Adrenal gland (tissue), 12 donors: Measurements from ENCODE around the gene CACNG7. TPM values are rescaled to one million over a fixed set of nuclear protein-coding genes. Genes with fewer than 3 reads are reported as not detected.

Experiments
- DNase-seq, 7 donors: peaks; one replicate each; pipeline ENCODE4 v3.0.0-alpha.2; 2019 to 2020
- H3K27ac ChIP-seq, 5 donors: fragments of 200-600 bp; sonication (generic) in 4 of 5; 1 replicate in 3 of 5; 2 replicates in 2 of 5; pipeline versions ENCODE4 v1.5.1 to v1.8.0; 2016 to 2020; ENCODE audit warnings: mild to moderate bottlenecking in 1 of 5
- H3K27me3 ChIP-seq: fragments of 200-600 bp; 2 replicates; pipeline ENCODE4 v1.8.0; 2021
- H3K36me3 ChIP-seq, 2 donors: fragments of 200-600 bp; replicated peaks in 1 of 2; 1 replicate in 1 of 2; 2 replicates in 1 of 2; pipeline versions ENCODE4 v1.5.1 to v1.8.0; 2018 to 2022
- H3K4me1 ChIP-seq, 2 donors: fragments of 200-600 bp; replicated peaks in 1 of 2; 1 replicate in 1 of 2; 2 replicates in 1 of 2; pipeline versions ENCODE4 v1.5.1 to v1.8.0; 2018 to 2021
- H3K4me3 ChIP-seq, 4 donors: fragments of 200-600 bp; sonication (generic) in 3 of 4; one replicate each; pipeline ENCODE4 v1.5.1; 2016 to 2018
- H3K9me3 ChIP-seq, 3 donors: fragments of 200-600 bp; sonication (generic) in 1 of 3; replicated peaks in 1 of 3; 1 replicate in 2 of 3; 2 replicates in 1 of 3; pipeline versions ENCODE4 v1.5.1 to v1.8.0; 2016 to 2021
- CTCF ChIP-seq, 6 experiments: fragments of 450-650 bp in 4 of 6; fragments of 200-600 bp in 2 of 6; sonication (generic) in 1 of 6; IDR thresholded peaks; 1 replicate in 5 of 6; 2 replicates in 1 of 6; pipeline versions ENCODE4 v1.5.1 to v1.8.0; 2016 to 2021; ENCODE audit warnings: antibody characterized with exemption in 6 of 6, mild to moderate bottlenecking in 2 of 6, moderate library complexity in 1 of 6
- POLR2A ChIP-seq, 2 donors: fragments of 450-650 bp; IDR thresholded peaks; one replicate each; pipeline ENCODE4 v1.6.1; 2017; ENCODE audit warnings: antibody characterized with exemption in 2 of 2, mild to moderate bottlenecking in 2 of 2, moderate library complexity in 1 of 2
- WGBS, 4 donors: extraction: QIAGEN DNeasy Blood & Tissue Kit in 2 of 4; methylation state at CpG; one replicate each; pipeline versions ENCODE4 v1.1.5 to v1.1.7; 2013 to 2017; 5-methylcytosine and 5-hydroxymethylcytosine counted together
- intact Hi-C, 2 donors: fragments of 100-400 bp; cut with DNase I; formaldehyde crosslinking; loops; one replicate each; pipeline versions ENCODE4 v1.14.1 to v1.15.0; 2022 to 2023
- microRNA counts, 2 donors: library from miRNA; unstranded; fragments of <30 nt; microRNA quantifications; one replicate each; lab custom pipeline; 2016
- polyA plus RNA-seq, 3 donors: library from polyadenylated mRNA; stranded (reverse); fragments of 200-250 nt in 2 of 3; fragments of 350-450 nt in 1 of 3; fragmentation: Illumina TruSeq in 1 of 3; extraction: RNeasy Lipid Tissue Mini Kit (QIAGEN cat#74804) in 1 of 3; gene quantifications; one replicate each; pipeline ENCODE4 v1.2.3, GENCODE V29; 2013 to 2014
- total RNA-seq, 9 donors: library from RNA; depleted of rRNA in 4 of 9; stranded (reverse); fragments of >200 nt in 4 of 9; fragments of 120-200 nt in 1 of 9; fragmentation: NEBNext Ultra II Directional in 1 of 9; extraction: Animal tissue kit (Norgen Biotek cat#: 25700) in 1 of 9; gene quantifications; one replicate each; pipeline versions ENCODE4 v1.1.0 to v1.2.4, GENCODE V29; 2013 to 2023
- donor health status: healthy with polysubstance abuse.
- donor health status: Bipolar disorder and iron deficiency.
- donor health status: DM: yes; HTN: yes; CAD: no.
- donor health status: DM: no; HTN: no; CAD: no.
- donor health status: DM: no; HTN: no; CAD: no.
- donor health status: DM: yes; HTN: yes; CAD: no.

Gene CACNG7
- total and polyA plus RNA-seq, 12 donors: 0.09 to 1.4 (median 0.13) TPM; not detected in 7

DNA sequence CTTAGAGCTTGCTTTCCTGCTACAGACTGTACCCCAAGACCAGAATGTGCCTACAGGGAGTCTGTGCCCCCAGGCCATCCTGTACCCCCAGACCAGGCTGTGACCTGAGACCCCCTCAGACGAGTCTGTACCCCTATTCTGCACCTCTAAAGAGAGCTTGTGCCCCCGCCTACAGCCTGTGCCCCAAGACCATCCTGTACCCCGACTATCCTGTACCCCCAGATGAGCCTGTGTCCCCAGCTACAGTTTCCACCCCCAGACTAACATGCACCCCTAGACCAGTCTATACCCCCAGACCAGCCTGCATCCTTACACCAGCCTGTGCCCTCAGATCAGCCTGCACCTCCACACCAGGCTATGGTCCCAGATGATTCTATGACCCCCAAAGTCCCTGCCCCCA is 84.4 kb downstream of the CACNG7 start:
- 54 to 80% (median 61%) methylated on average over 1 to 3 of the region's 3 CpGs for WGBS, 4 donors
- Histone ChIP-seq H3K36me3 (no peaks in the 10 kb centered on the region), H3K4me1 (peaks cover 0 to 4% of the 10 kb centered on the region in 2 donors), H3K4me3 (no peak overlapping the region), H3K9me3 (no peaks in the 10 kb centered on the region), H3K27me3 (peaks cover 18% of the 10 kb centered on the region), H3K27ac (no peak overlapping the region)
- TF ChIP-seq POLR2A (IDR thresholded peaks at IDR 0.05) (no peak), CTCF (IDR thresholded peaks at IDR 0.05) (no peak)
- intact Hi-C loops: no loop called here
- DNase-seq: no peak

MicroRNA genes within 50 kb of the gene (microRNA counts, 767-probe panel; counts per million panel counts)
- microRNA hsa-miR-935 (lab: Ali Mortazavi, UCI): 0 counts per million in 2 donors

Other genes with a start within 250 kb of the CACNG7 start
- under 1 TPM in 7 of 9 donors, not detected in 2; 0.11 to 0.78 (median 0.21) TPM for gene NLRP12, start 85.0 kb upstream of the CACNG7 start, total RNA-seq
- under 1 TPM in 2 of 3 donors, not detected in 1; 0.10 to 0.40 TPM for gene NLRP12, start 85.0 kb upstream of the CACNG7 start, polyA plus RNA-seq
- 10 to 100 TPM in 8 of 9 donors, 1 to 10 TPM in 1; 6.5 to 74.0 (median 46.0) TPM for gene MYADM, start 41.4 kb upstream of the CACNG7 start, total RNA-seq
- gene MYADM, start 41.4 kb upstream of the CACNG7 start, polyA plus RNA-seq: 10 to 100 TPM; 19.7 to 23.4 (median 22.7) TPM
- not detected for gene PRKCG, start 27.1 kb upstream of the CACNG7 start, total RNA-seq
- not detected for gene PRKCG, start 27.1 kb upstream of the CACNG7 start, polyA plus RNA-seq
- gene CACNG8, start 53.7 kb downstream of the CACNG7 start, total RNA-seq: under 1 TPM in 3 of 9 donors, not detected in 6; under 0.01 to 0.06 (median 0.04) TPM
- gene CACNG8, start 53.7 kb downstream of the CACNG7 start, polyA plus RNA-seq: under 1 TPM in 2 of 3 donors, not detected in 1; under 0.01 to 0.03 TPM
- not detected for gene CACNG6, start 82.4 kb downstream of the CACNG7 start, total RNA-seq
- gene CACNG6, start 82.4 kb downstream of the CACNG7 start, polyA plus RNA-seq: not detected
- under 1 TPM in 1 of 9 donors, not detected in 8; 0.83 TPM for gene VSTM1, start 154.6 kb downstream of the CACNG7 start, total RNA-seq
- gene VSTM1, start 154.6 kb downstream of the CACNG7 start, polyA plus RNA-seq: not detected
- not detected for gene TARM1, start 172.1 kb downstream of the CACNG7 start, total RNA-seq
- gene TARM1, start 172.1 kb downstream of the CACNG7 start, polyA plus RNA-seq: not detected
- gene OSCAR, start 191.5 kb downstream of the CACNG7 start, total RNA-seq: 1 to 10 TPM in 6 of 9 donors, under 1 TPM in 2, not detected in 1; 0.11 to 6.6 (median 2.2) TPM
- gene OSCAR, start 191.5 kb downstream of the CACNG7 start, polyA plus RNA-seq: 1 to 10 TPM in 2 of 3 donors, under 1 TPM in 1; 0.55 to 6.0 (median 3.3) TPM
- gene NDUFA3, start 193.6 kb downstream of the CACNG7 start, total RNA-seq: 100 to 1,000 TPM in 6 of 9 donors, 10 to 100 TPM in 3; 33.2 to 257 (median 150) TPM
- 1,000 to 10,000 TPM in 2 of 3 donors, 100 to 1,000 TPM in 1; 237 to 1,730 (median 1,627) TPM for gene NDUFA3, start 193.6 kb downstream of the CACNG7 start, polyA plus RNA-seq
- gene TFPT, start 206.4 kb downstream of the CACNG7 start, total RNA-seq: 10 to 100 TPM; 19.5 to 28.0 (median 24.1) TPM
- 10 to 100 TPM; 11.4 to 58.6 (median 40.4) TPM for gene TFPT, start 206.4 kb downstream of the CACNG7 start, polyA plus RNA-seq
- 10 to 100 TPM; 36.1 to 72.5 (median 49.5) TPM for gene PRPF31, start 206.5 kb downstream of the CACNG7 start, total RNA-seq
- gene PRPF31, start 206.5 kb downstream of the CACNG7 start, polyA plus RNA-seq: 10 to 100 TPM; 54.4 to 91.7 (median 74.6) TPM
- 10 to 100 TPM in 8 of 9 donors, 1 to 10 TPM in 1; 8.3 to 61.0 (median 46.7) TPM for gene CNOT3, start 228.5 kb downstream of the CACNG7 start, total RNA-seq
- gene CNOT3, start 228.5 kb downstream of the CACNG7 start, polyA plus RNA-seq: 10 to 100 TPM; 47.0 to 82.3 (median 66.6) TPM